ENCODE data around the gene TFR2. TPM values are rescaled to one million over a fixed set of nuclear protein-coding genes. Genes with fewer than 3 reads are reported as not detected.

TFR2 gene
- total RNA-seq, 1 donor from 2014 or later, result 0.50 TPM

GRCh38 chr7:100603726-100604027, 37.7 kb downstream of the TFR2 start:
- FAIRE-seq (no peak), DNase-seq (ENCODE audit: low read depth) (no peak)
- H2AFZ ChIP-seq (ENCODE audit: low read depth, low read length), result peak overlapping the region; percentile 77

GRCh38 chr7:100602889-100603725, 38.2 kb downstream of the TFR2 start:
- H3K36me3 Mint-ChIP-seq (ENCODE audit: low read depth, unreplicated experiment), result peaks cover 6% of the 10 kb centered on the region
- Histone ChIP-seq H3K4me3 (ENCODE audit: insufficient read depth, low read depth, low read length) (peak overlapping the region; percentile 66), H3K27ac (ENCODE audit: low read depth, low read length) (peak overlapping the region; percentile 63), H3K79me2 (ENCODE audit: insufficient read depth, low read length) (peaks cover 6% of the 10 kb centered on the region), H3K27me3 (ENCODE audit: insufficient read depth, low read length) (no peaks in the 10 kb centered on the region), H3K9me3 (ENCODE audit: insufficient read depth, low read depth, low read length) (no peaks in the 10 kb centered on the region), H3K4me2 (ENCODE audit: low read length) (peak overlapping the region; percentile 97), H3K4me1 (ENCODE audit: insufficient read depth, low read length) (peaks cover 36% of the 10 kb centered on the region), H2AFZ (ENCODE audit: low read depth, low read length) (peak overlapping the region; percentile 77), H3K9ac (ENCODE audit: low read length) (peak overlapping the region; percentile 81), H3K36me3 (ENCODE audit: insufficient read depth, low read length) (peaks cover 3% of the 10 kb centered on the region), H4K20me1 (ENCODE audit: insufficient read depth, low read length) (peaks cover 9% of the 10 kb centered on the region)
- H3K27ac Mint-ChIP-seq (ENCODE audit: unreplicated experiment), result no peak overlapping the region
- DNase-seq (ENCODE audit: low read depth) (peak; percentile 76), FAIRE-seq (no peak)
- H3K9me3 Mint-ChIP-seq (ENCODE audit: unreplicated experiment), result no peaks in the 10 kb centered on the region
- TF ChIP-seq EZH2 (IDR thresholded peaks at IDR 0.05; ENCODE audit: insufficient read depth, low read length), result no peak
- TF ChIP-seq CTCF (IDR thresholded peaks at IDR 0.05; ENCODE audit: insufficient read depth, low read depth, low read length), result no peak
- H3K4me3 Mint-ChIP-seq (ENCODE audit: unreplicated experiment), result peak overlapping the region; percentile 80
- peaks cover 9% of the 10 kb centered on the region for H3K27me3 Mint-ChIP-seq (ENCODE audit: low read depth, unreplicated experiment)
- H3K4me1 Mint-ChIP-seq (ENCODE audit: low read depth, unreplicated experiment), result peaks cover 7% of the 10 kb centered on the region

More at GRCh38 chr7:100603726-100604027, 37.7 kb downstream of the TFR2 start:
- Histone ChIP-seq H3K9me3 (ENCODE audit: insufficient read depth, low read depth, low read length) (no peaks in the 10 kb centered on the region), H3K9ac (ENCODE audit: low read length) (peak overlapping the region; percentile 81), H4K20me1 (ENCODE audit: insufficient read depth, low read length) (peaks cover 9% of the 10 kb centered on the region), H3K27ac (ENCODE audit: low read depth, low read length) (peak overlapping the region; percentile 62), H3K36me3 (ENCODE audit: insufficient read depth, low read length) (peaks cover 4% of the 10 kb centered on the region), H3K79me2 (ENCODE audit: insufficient read depth, low read length) (peaks cover 6% of the 10 kb centered on the region), H3K27me3 (ENCODE audit: insufficient read depth, low read length) (no peaks in the 10 kb centered on the region), H3K4me1 (ENCODE audit: insufficient read depth, low read length) (peaks cover 36% of the 10 kb centered on the region), H3K4me3 (ENCODE audit: insufficient read depth, low read depth, low read length) (peak overlapping the region; percentile 64), H3K4me2 (ENCODE audit: low read length) (peak overlapping the region; percentile 97)
- H3K27ac Mint-ChIP-seq (ENCODE audit: unreplicated experiment), result peak overlapping the region; percentile 34
- peaks cover 9% of the 10 kb centered on the region for H3K27me3 Mint-ChIP-seq (ENCODE audit: low read depth, unreplicated experiment)
- H3K4me1 Mint-ChIP-seq (ENCODE audit: low read depth, unreplicated experiment), result peaks cover 4% of the 10 kb centered on the region
- H3K4me3 Mint-ChIP-seq (ENCODE audit: unreplicated experiment), result peak overlapping the region; percentile 80
- H3K36me3 Mint-ChIP-seq (ENCODE audit: low read depth, unreplicated experiment), result peaks cover 6% of the 10 kb centered on the region
- H3K9me3 Mint-ChIP-seq (ENCODE audit: unreplicated experiment), result no peaks in the 10 kb centered on the region
- TF ChIP-seq EZH2 (IDR thresholded peaks at IDR 0.05; ENCODE audit: insufficient read depth, low read length) (no peak), CTCF (IDR thresholded peaks at IDR 0.05; ENCODE audit: insufficient read depth, low read depth, low read length) (no peak)

GRCh38 chr7:100600730-100601038, 40.7 kb downstream of the TFR2 start:
- H3K9me3 Mint-ChIP-seq (ENCODE audit: unreplicated experiment), result no peaks in the 10 kb centered on the region
- peaks cover 7% of the 10 kb centered on the region for H3K27me3 Mint-ChIP-seq (ENCODE audit: low read depth, unreplicated experiment)
- Histone ChIP-seq H3K9me3 (ENCODE audit: insufficient read depth, low read depth, low read length) (no peaks in the 10 kb centered on the region), H3K4me2 (ENCODE audit: low read length) (no peak overlapping the region), H4K20me1 (ENCODE audit: insufficient read depth, low read length) (peaks cover under 1% of the 10 kb centered on the region), H3K4me3 (ENCODE audit: insufficient read depth, low read depth, low read length) (no peak overlapping the region), H3K27me3 (ENCODE audit: insufficient read depth, low read length) (no peaks in the 10 kb centered on the region), H3K79me2 (ENCODE audit: insufficient read depth, low read length) (peaks cover 6% of the 10 kb centered on the region), H3K27ac (ENCODE audit: low read depth, low read length) (no peak overlapping the region), H3K36me3 (ENCODE audit: insufficient read depth, low read length) (no peaks in the 10 kb centered on the region), H2AFZ (ENCODE audit: low read depth, low read length) (no peak overlapping the region), H3K4me1 (ENCODE audit: insufficient read depth, low read length) (peaks cover 27% of the 10 kb centered on the region), H3K9ac (ENCODE audit: low read length) (no peak overlapping the region)
- no peak overlapping the region for H3K4me3 Mint-ChIP-seq (ENCODE audit: unreplicated experiment)
- peaks cover 7% of the 10 kb centered on the region for H3K4me1 Mint-ChIP-seq (ENCODE audit: low read depth, unreplicated experiment)
- no peak overlapping the region for H3K27ac Mint-ChIP-seq (ENCODE audit: unreplicated experiment)
- FAIRE-seq, result no peak
- DNase-seq (ENCODE audit: low read depth), result no peak
- H3K36me3 Mint-ChIP-seq (ENCODE audit: low read depth, unreplicated experiment), result peaks cover 2% of the 10 kb centered on the region
- no peak for TF ChIP-seq EZH2 (IDR thresholded peaks at IDR 0.05; ENCODE audit: insufficient read depth, low read length)
